GM18951 (cell line): ENCODE results near the gene GSPT2.

Source experiments
- POLR2A ChIP-seq: IDR thresholded peaks from 4 replicates; pipeline ENCODE4 v1.6.1; 2011; ENCODE audit warnings: mild to moderate bottlenecking; ENCODE audit not compliant: insufficient read length, insufficient read depth; ENCODE audit errors: extremely low read depth
- in situ Hi-C: fragments of 300-500 bp; cut with MboI; formaldehyde crosslinking; loops from one replicate; pipeline ENCODE4 v1.12.0; 2022; ENCODE audit warnings: low sequenced_read_pairs, mixed read lengths, inconsistent platforms; ENCODE audit not compliant: unreplicated experiment

Gene GSPT2

GRCh38 chrX:51779306-51779705 lies 36.1 kb downstream of the GSPT2 start:
- TF ChIP-seq POLR2A: no peak
- in situ Hi-C loops: no loop called here

- in situ Hi-C loops: no loop called here
- TF ChIP-seq POLR2A: no peak
Measured at GRCh38 chrX:51795136-51795535, 51.9 kb downstream of the GSPT2 start.
